Neural crest cell (in vitro differentiated cells): ENCODE measurements around the gene HMCN1. TPM values are rescaled to one million over a fixed set of nuclear protein-coding genes. Genes with fewer than 3 reads are reported as not detected.
A peak's percentile ranks its signal among the peaks of the same experiment; 100 is the strongest.

Experiments
- DNase-seq: peaks from one replicate; pipeline ENCODE4 v3.0.0; 2021; ENCODE audit warnings: low read depth, mixed read lengths, low spot score
- H3K27ac Mint-ChIP-seq: one replicate; pipeline ENCODE4 v1.8.0; 2021; ENCODE audit warnings: mild to moderate bottlenecking, mixed read lengths; ENCODE audit not compliant: unreplicated experiment
- H3K27me3 Mint-ChIP-seq: 2 replicates; pipeline ENCODE4 v1.8.0; 2021; ENCODE audit warnings: low read depth, mild to moderate bottlenecking, mixed read lengths
- H3K36me3 Mint-ChIP-seq: 2 replicates; pipeline ENCODE4 v1.8.0; 2021; ENCODE audit warnings: low read depth, mild to moderate bottlenecking, mixed read lengths
- H3K4me1 Mint-ChIP-seq: 2 replicates; pipeline ENCODE4 v1.8.0; 2021; ENCODE audit warnings: mixed read lengths
- H3K4me3 Mint-ChIP-seq: one replicate; pipeline ENCODE4 v1.8.0; 2021; ENCODE audit warnings: mild to moderate bottlenecking, mixed read lengths
- H3K9me3 Mint-ChIP-seq: 2 replicates; pipeline ENCODE4 v1.8.0; 2021; ENCODE audit warnings: mixed read lengths
- total RNA-seq: library from RNA; stranded (reverse); gene quantifications from 2 replicates; pipeline ENCODE4 v1.2.1, GENCODE V29; 2021
- TF ChIP-seq, protein P1 (sequence below): fragments of 200-600 bp; sonication (generic); conservative IDR thresholded peaks from 2 replicates; pipeline ENCODE4 v1.5.0; 2021; ENCODE audit warnings: antibody characterized with exemption, mild to moderate bottlenecking

HMCN1 gene
- total RNA-seq, 1 donor from 2014 or later, result 16.6 TPM

DNA sequence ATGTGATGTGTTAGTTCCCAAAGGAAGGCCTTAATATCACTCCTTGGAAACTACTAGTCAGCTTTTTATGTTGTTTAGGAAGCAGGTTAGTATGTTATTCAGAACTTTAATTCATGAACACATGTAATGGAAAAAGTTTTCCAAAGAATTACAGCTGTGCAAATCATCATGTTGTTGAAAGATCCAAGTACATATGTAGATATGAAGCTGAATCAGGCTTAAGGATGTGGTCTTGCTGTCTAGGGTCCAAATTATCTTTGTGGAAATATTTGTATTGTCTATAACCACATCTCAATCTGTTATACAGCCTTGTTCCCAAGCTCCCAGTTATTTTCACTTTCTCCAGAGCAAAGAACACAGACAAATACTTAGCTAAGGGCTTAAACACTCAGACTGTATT lies 409.3 kb downstream of the HMCN1 start:
- no peak overlapping the region for H3K27ac Mint-ChIP-seq
- H3K27me3 Mint-ChIP-seq, result no peaks in the 10 kb centered on the region

DNA sequence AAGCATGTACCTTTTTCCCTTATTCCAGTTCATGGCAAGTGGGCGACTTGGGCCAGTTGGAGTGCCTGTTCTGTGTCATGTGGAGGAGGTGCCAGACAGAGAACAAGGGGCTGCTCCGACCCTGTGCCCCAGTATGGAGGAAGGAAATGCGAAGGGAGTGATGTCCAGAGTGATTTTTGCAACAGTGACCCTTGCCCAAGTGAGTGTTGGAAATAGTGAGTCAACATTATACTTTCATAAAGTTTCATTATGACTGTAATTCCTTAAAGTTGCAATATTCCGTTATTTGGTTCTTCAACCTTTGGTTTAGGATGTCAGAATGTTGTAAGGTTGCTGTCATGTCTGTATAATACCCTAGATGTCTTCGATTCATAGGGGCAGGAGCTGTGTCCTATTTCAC lies 410.3 kb downstream of the HMCN1 start:
- Mint-ChIP-seq H3K9me3 (peaks cover 7% of the 10 kb centered on the region), H3K36me3 (peaks cover 27% of the 10 kb centered on the region), H3K27me3 (no peaks in the 10 kb centered on the region), H3K4me3 (no peak overlapping the region), H3K4me1 (peaks cover 8% of the 10 kb centered on the region), H3K27ac (no peak overlapping the region)
- TF ChIP-seq, protein P1, sequence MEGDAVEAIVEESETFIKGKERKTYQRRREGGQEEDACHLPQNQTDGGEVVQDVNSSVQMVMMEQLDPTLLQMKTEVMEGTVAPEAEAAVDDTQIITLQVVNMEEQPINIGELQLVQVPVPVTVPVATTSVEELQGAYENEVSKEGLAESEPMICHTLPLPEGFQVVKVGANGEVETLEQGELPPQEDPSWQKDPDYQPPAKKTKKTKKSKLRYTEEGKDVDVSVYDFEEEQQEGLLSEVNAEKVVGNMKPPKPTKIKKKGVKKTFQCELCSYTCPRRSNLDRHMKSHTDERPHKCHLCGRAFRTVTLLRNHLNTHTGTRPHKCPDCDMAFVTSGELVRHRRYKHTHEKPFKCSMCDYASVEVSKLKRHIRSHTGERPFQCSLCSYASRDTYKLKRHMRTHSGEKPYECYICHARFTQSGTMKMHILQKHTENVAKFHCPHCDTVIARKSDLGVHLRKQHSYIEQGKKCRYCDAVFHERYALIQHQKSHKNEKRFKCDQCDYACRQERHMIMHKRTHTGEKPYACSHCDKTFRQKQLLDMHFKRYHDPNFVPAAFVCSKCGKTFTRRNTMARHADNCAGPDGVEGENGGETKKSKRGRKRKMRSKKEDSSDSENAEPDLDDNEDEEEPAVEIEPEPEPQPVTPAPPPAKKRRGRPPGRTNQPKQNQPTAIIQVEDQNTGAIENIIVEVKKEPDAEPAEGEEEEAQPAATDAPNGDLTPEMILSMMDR, result no peak
- DNase-seq, result no peak

More for the DNA sequence above, 409.3 kb downstream of the HMCN1 start:
- DNase-seq, result no peak
- Mint-ChIP-seq H3K4me1 (peaks cover 8% of the 10 kb centered on the region), H3K36me3 (peaks cover 26% of the 10 kb centered on the region), H3K9me3 (peaks cover 7% of the 10 kb centered on the region), H3K4me3 (no peak overlapping the region)
- TF ChIP-seq, protein P1, result no peak

DNA sequence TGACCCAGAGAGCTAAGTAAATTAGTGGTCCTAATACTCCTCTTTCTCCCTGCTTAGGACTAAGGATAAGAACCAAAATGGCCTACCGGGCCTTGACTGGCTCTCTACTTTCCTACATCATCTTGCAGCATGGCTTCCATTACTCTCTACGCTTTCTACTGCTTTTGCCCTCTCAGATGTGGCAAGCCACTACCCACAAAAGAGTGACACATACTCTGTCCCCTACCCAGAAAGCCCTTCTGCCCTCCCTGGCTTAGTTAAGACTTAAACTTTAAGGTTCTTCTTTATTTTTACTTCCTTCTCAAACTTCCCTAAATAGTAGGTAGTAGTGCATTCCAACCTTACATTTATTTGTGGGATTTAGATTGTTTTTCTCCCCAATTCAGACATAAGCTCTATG lies 412.8 kb downstream of the HMCN1 start:
- H3K4me3 Mint-ChIP-seq, result no peak overlapping the region
- no peak for DNase-seq
- peaks cover 22% of the 10 kb centered on the region for H3K36me3 Mint-ChIP-seq
- H3K4me1 Mint-ChIP-seq, result peaks cover 16% of the 10 kb centered on the region
- no peaks in the 10 kb centered on the region for H3K27me3 Mint-ChIP-seq
- TF ChIP-seq, protein P1, result no peak
- no peak overlapping the region for H3K27ac Mint-ChIP-seq
- peaks cover 5% of the 10 kb centered on the region for H3K9me3 Mint-ChIP-seq

DNA sequence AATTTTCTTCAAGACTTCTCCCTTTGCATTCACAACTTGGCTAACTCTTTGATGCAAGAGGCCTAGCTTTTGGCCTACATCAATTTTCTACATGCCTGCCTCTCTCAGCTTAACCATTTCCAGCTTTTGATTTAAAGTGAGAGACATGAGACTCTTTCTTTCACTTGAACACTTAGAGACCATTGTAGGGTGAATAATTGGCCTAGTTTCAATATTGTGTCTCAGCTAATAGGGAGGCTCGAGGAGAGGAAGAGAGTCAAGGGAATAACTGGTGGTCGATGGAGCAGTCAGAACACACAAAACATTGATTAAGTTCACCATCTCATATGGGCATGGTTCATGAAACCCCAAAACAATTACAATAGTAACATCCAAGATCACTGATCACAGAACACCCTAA lies 415.4 kb downstream of the HMCN1 start:
- H3K36me3 Mint-ChIP-seq, result peaks cover 20% of the 10 kb centered on the region
- no peak overlapping the region for H3K4me3 Mint-ChIP-seq
- H3K27me3 Mint-ChIP-seq, result no peaks in the 10 kb centered on the region
- no peak overlapping the region for H3K27ac Mint-ChIP-seq
- no peak for DNase-seq
- TF ChIP-seq, protein P1, result no peak
- H3K9me3 Mint-ChIP-seq, result peaks cover 2% of the 10 kb centered on the region
- H3K4me1 Mint-ChIP-seq, result peaks cover 33% of the 10 kb centered on the region

DNA sequence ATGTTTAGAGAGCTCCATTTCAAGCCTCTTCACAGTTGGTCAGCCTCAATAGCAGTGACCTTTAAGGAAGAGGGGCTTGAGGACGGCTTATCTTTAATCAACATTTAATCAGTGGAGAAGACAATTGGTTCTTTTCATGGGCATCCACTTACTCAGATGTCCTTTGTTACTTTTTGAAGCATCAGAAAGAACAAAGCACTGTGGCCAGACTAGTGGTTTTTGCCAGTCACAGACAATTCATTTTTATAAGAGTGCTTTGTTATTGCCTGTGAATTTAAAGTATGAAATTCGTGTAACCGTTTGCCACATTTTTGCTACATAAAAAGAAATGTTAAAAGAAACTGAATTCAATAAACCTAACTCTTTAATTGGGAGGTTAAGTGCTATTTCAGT lies 418.0 kb downstream of the HMCN1 start:
- TF ChIP-seq, protein P1, result no peak

More for the DNA sequence above, 418.0 kb downstream of the HMCN1 start:
- Mint-ChIP-seq H3K4me3 (no peak overlapping the region), H3K27me3 (no peaks in the 10 kb centered on the region), H3K9me3 (peaks cover 2% of the 10 kb centered on the region), H3K27ac (peak overlapping the region; percentile 91), H3K4me1 (peaks cover 45% of the 10 kb centered on the region), H3K36me3 (peaks cover 11% of the 10 kb centered on the region)
- DNase-seq, result no peak
